Endothelial cell of umbilical vein (primary cell): ENCODE measurements around the gene CCDC187. TPM values are rescaled to one million over a fixed set of nuclear protein-coding genes. Genes with fewer than 3 reads are reported as not detected.

Experiments
- BruUV-seq: library from RNA; stranded (reverse); fragments of 400-500 nt; replicated peaks from 2 replicates; lab custom pipeline; 2021; lab: Mats Ljungman, UMichigan
- CTCF ChIA-PET: fragments of 300-600, 350-600 bp; sonication (Branson Sonifier 250); formaldehyde crosslinking; loops from one replicate; lab custom pipeline; 2021; ENCODE audit warnings: antibody characterized with exemption, inconsistent platforms; lab: Charles Lee
- POLR2A ChIA-PET: fragments of 300-600, 350-600 bp; sonication (Branson Sonifier 250); formaldehyde crosslinking; loops from one replicate; lab custom pipeline; 2021; ENCODE audit warnings: antibody characterized with exemption, inconsistent platforms; lab: Charles Lee
- DNase-seq: peaks from one replicate; pipeline ENCODE4 v3.0.0-alpha.2; 2011; ENCODE audit warnings: low read depth, low spot score
- FAIRE-seq: peaks from 2 replicates; lab custom pipeline; 2011; peaks lifted over from hg19 to GRCh38; lab: Jason Lieb, UNC
- H2AFZ ChIP-seq: 2 replicates; pipeline ENCODE4 v1.6.0; 2012; ENCODE audit warnings: low read depth, low read length, control low read depth, inconsistent platforms
- H3K27ac ChIP-seq: 2 replicates; pipeline ENCODE4 v1.5.1; 2011; ENCODE audit warnings: low read depth, mild to moderate bottlenecking, control low read depth, low read length, moderate library complexity; ENCODE audit not compliant: insufficient read depth
- H3K27me3 ChIP-seq, 2 experiments: 2 replicates each; pipeline versions ENCODE4 v1.6.0 to v1.6.1; 2011; ENCODE audit warnings: low read length in 2 of 2, mixed read lengths in 1 of 2; ENCODE audit not compliant: control insufficient read depth in 2 of 2, insufficient read depth in 2 of 2
- H3K36me3 ChIP-seq, 2 experiments: 2 replicates in 1 of 2; 3 replicates in 1 of 2; pipeline ENCODE4 v1.5.1; 2011; ENCODE audit warnings: low read length in 2 of 2, mild to moderate bottlenecking in 1 of 2, moderate library complexity in 1 of 2; ENCODE audit not compliant: control insufficient read depth in 2 of 2, insufficient read depth in 2 of 2; ENCODE audit errors: extremely low read depth in 1 of 2
- H3K4me1 ChIP-seq: 3 replicates; pipeline ENCODE4 v1.5.1; 2011; ENCODE audit warnings: mild to moderate bottlenecking, low read length; ENCODE audit not compliant: control insufficient read depth, insufficient read depth; ENCODE audit errors: extremely low read depth
- H3K4me2 ChIP-seq: 2 replicates; pipeline ENCODE4 v1.6.1; 2011; ENCODE audit warnings: low read length, control low read depth, mixed read lengths; ENCODE audit not compliant: insufficient read depth
- H3K4me3 ChIP-seq, 3 experiments: fragments of 200-600 bp in 1 of 3; sonication (generic), shearing (Covaris generic) in 1 of 3; replicated peaks in 1 of 3; 2 replicates each; pipeline ENCODE4 v1.5.1; 2011 to 2016; ENCODE audit warnings: control low read depth in 3 of 3, low read length in 3 of 3, mild to moderate bottlenecking in 2 of 3, inconsistent platforms in 1 of 3, low read depth in 1 of 3, moderate library complexity in 1 of 3; ENCODE audit not compliant: insufficient read depth in 1 of 3
- H3K79me2 ChIP-seq: 2 replicates; pipeline ENCODE4 v1.6.0; 2012; ENCODE audit warnings: low read length, inconsistent platforms; ENCODE audit not compliant: control insufficient read depth, insufficient read depth
- H3K9ac ChIP-seq: replicated peaks from 2 replicates; pipeline ENCODE3; 2011; ENCODE audit warnings: low read length, control low read depth; ENCODE audit not compliant: insufficient read depth; ENCODE audit errors: extremely low read depth
- H3K9me1 ChIP-seq: replicated peaks from 3 replicates; pipeline ENCODE4 v1.6.0; 2011; ENCODE audit warnings: mild to moderate bottlenecking, low read length; ENCODE audit not compliant: control insufficient read depth, insufficient read depth; ENCODE audit errors: extremely low read depth
- H3K9me3 ChIP-seq: replicated peaks from 2 replicates; pipeline ENCODE4 v1.5.1; 2012; ENCODE audit warnings: low read length, inconsistent platforms; ENCODE audit not compliant: control insufficient read depth, insufficient read depth
- H4K20me1 ChIP-seq: replicated peaks from 2 replicates; pipeline ENCODE3; 2011; ENCODE audit warnings: mild to moderate bottlenecking, low read length; ENCODE audit not compliant: control insufficient read depth, insufficient read depth; ENCODE audit errors: extremely low read depth
- CTCF ChIP-seq, 2 donors: IDR thresholded peaks; 1 replicate in 1 of 2; 2 replicates in 1 of 2; pipeline ENCODE4 v1.5.1; 2011; ENCODE audit warnings: low read length in 2 of 2, mild to moderate bottlenecking in 2 of 2, moderate library complexity in 2 of 2, control low read depth in 1 of 2, inconsistent platforms in 1 of 2, low read depth in 1 of 2; ENCODE audit not compliant: insufficient read depth in 1 of 2; ENCODE audit errors: extremely low read depth in 1 of 2
- EZH2 ChIP-seq: IDR thresholded peaks from 2 replicates; pipeline ENCODE4 v1.6.1; 2012; ENCODE audit warnings: borderline replicate concordance, low read depth, mild to moderate bottlenecking, moderate library complexity, low read length, inconsistent platforms; ENCODE audit not compliant: severe bottlenecking
- FOS ChIP-seq: IDR thresholded peaks from 2 replicates; pipeline ENCODE4 v1.6.1; 2011; ENCODE audit warnings: mild to moderate bottlenecking, low read length, moderate library complexity, borderline replicate concordance; ENCODE audit not compliant: insufficient read depth
- GATA2 ChIP-seq: IDR thresholded peaks from 2 replicates; pipeline ENCODE4 v1.7.0; 2011; ENCODE audit warnings: low read depth, mild to moderate bottlenecking, moderate library complexity, mixed read lengths, low read length; ENCODE audit not compliant: insufficient read length, insufficient read depth
- JUN ChIP-seq: IDR thresholded peaks from 2 replicates; pipeline ENCODE4 v1.6.1; 2011; ENCODE audit warnings: borderline replicate concordance, low read depth; ENCODE audit not compliant: insufficient read length, insufficient read depth
- MAX ChIP-seq: IDR thresholded peaks from 2 replicates; pipeline ENCODE4 v1.6.1; 2011; ENCODE audit not compliant: insufficient read depth, insufficient read length
- MYC ChIP-seq: IDR thresholded peaks from one replicate; pipeline ENCODE4 v1.6.1; 2011; ENCODE audit warnings: mild to moderate bottlenecking, low read depth, low read length
- POLR2A ChIP-seq: IDR thresholded peaks from 2 replicates; pipeline ENCODE4 v1.6.1; 2012; ENCODE audit warnings: low read depth, mild to moderate bottlenecking, control low read depth, low read length
- POLR2AphosphoS5 ChIP-seq: IDR thresholded peaks from 2 replicates; pipeline ENCODE4 v1.6.1; 2012; ENCODE audit warnings: low read depth, mild to moderate bottlenecking, control low read depth, low read length, moderate library complexity; ENCODE audit not compliant: insufficient read depth
- dilution Hi-C: fragments of 300-500 bp; cut with MboI; formaldehyde crosslinking; loops from one replicate; pipeline ENCODE4 v1.15.0; 2019; ENCODE audit warnings: low sequenced_read_pairs; ENCODE audit not compliant: extremely low pct_ligation_motif_present
- intact Hi-C: fragments of 100-400 bp; cut with micrococcal nuclease; formaldehyde crosslinking; loops from one replicate; pipeline ENCODE4 v1.10.0; 2022
- polyA plus RNA-seq, 4 experiments: library from polyadenylated mRNA; depleted of rRNA in 3 of 4; stranded (reverse) in 3 of 4; unstranded in 1 of 4; fragments of >200 nt; gene quantifications; 2 replicates each; pipeline versions ENCODE4 v1.2.1 to v1.2.3, GENCODE V29; 2011 to 2012; ENCODE audit warnings: missing spikeins in 1 of 4
- total RNA-seq: library from RNA; stranded (reverse); gene quantifications from 2 replicates; pipeline ENCODE4 v1.2.3, GENCODE V29; 2021

Gene CCDC187
- total and polyA plus RNA-seq, 2 donors (not counting 3 experiments of a cell fraction or from before 2014, with no cell fraction given) = not detected

- intact Hi-C loops (no loop called here), dilution Hi-C loops (no loop called here)
- H3K9ac ChIP-seq = no peak overlapping the region
- no peaks in the 10 kb centered on the region for H3K4me1 ChIP-seq
- FAIRE-seq (no peak), DNase-seq (no peak)
- no peaks in the 10 kb centered on the region for H4K20me1 ChIP-seq
- H3K27ac ChIP-seq = no peak overlapping the region
- H3K27me3 ChIP-seq = no peaks in the 10 kb centered on the region
- no peaks in the 10 kb centered on the region for H3K9me1 ChIP-seq
- no peaks in the 10 kb centered on the region for H3K36me3 ChIP-seq
- TF ChIP-seq MAX = no peak
- no peak for TF ChIP-seq JUN
- no peak for TF ChIP-seq GATA2
- no peak for TF ChIP-seq MYC
- ChIA-PET CTCF (no interaction called here), POLR2A (no interaction called here)
- H3K9me3 ChIP-seq = no peaks in the 10 kb centered on the region
- H3K79me2 ChIP-seq = no peaks in the 10 kb centered on the region
- H3K4me2 ChIP-seq = no peak overlapping the region
- H2AFZ ChIP-seq = no peak overlapping the region
- H3K4me3 ChIP-seq = no peak overlapping the region
- BruUV-seq = no TSS peak
Measured at GRCh38 chr9:136299116-136299515, 4.8 kb downstream of the CCDC187 start.

- intact Hi-C loops = no loop called here
- POLR2A ChIA-PET = no interaction called here
- TF ChIP-seq POLR2AphosphoS5 = no peak
- TF ChIP-seq GATA2 = no peak
- no peak for TF ChIP-seq MYC
- no peak for TF ChIP-seq JUN
- TF ChIP-seq FOS = no peak
- TF ChIP-seq POLR2A = no peak
- no peak for TF ChIP-seq MAX
- TF ChIP-seq EZH2 = no peak
- no peak for TF ChIP-seq CTCF (IDR thresholded peaks at IDR 0.05; ENCODE audit: extremely low read depth in 1 of 2, insufficient read depth in 1 of 2, low read depth in 1 of 2, low read length in 2 of 2)
Measured at GRCh38 chr9:136297766-136298735, 5.8 kb downstream of the CCDC187 start.

More at GRCh38 chr9:136297766-136298735, 5.8 kb downstream of the CCDC187 start:
- H3K9ac ChIP-seq = no peak overlapping the region
- no peak overlapping the region for H2AFZ ChIP-seq
- dilution Hi-C loops = no loop called here
- no peaks in the 10 kb centered on the region for H3K9me1 ChIP-seq
- no peaks in the 10 kb centered on the region for H3K9me3 ChIP-seq
- no peaks in the 10 kb centered on the region for H3K4me1 ChIP-seq
- FAIRE-seq = no peak
- H3K79me2 ChIP-seq = no peaks in the 10 kb centered on the region
- H3K27me3 ChIP-seq = no peaks in the 10 kb centered on the region
- DNase-seq = no peak
- CTCF ChIA-PET = interaction anchor here (1.2 kb wide), 1 partner anchor 31 kb away, joined by 3 read pairs; no protein-coding TSS in a partner anchor
- BruUV-seq = no TSS peak
- H3K4me3 ChIP-seq = no peak overlapping the region
- H3K27ac ChIP-seq = no peak overlapping the region
- no peak overlapping the region for H3K4me2 ChIP-seq
- H4K20me1 ChIP-seq = no peaks in the 10 kb centered on the region
- no peaks in the 10 kb centered on the region for H3K36me3 ChIP-seq
